ENCODE measurements around the gene TTBK2.

Gene TTBK2

DNA sequence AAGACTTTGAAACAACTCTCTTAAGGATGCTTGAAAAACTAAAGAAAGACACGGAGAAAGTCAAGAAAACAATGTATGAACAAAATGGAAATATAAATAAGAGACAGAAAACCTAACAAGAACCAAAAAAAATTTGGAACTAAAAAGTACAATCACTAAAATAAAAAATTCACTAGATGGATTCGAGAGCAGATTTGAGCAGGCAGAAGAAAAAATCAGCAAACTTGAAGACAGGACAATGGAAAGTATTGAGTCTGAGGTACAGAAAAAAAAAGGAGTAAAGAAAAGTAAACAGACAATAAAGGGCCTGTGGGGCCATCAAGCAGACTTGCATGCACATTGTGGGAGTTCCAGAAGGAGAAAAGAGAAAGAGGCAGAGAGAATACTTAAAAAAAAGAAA, 170.3 kb downstream of the TTBK2 start:
- DNase-seq = no peak

DNA sequence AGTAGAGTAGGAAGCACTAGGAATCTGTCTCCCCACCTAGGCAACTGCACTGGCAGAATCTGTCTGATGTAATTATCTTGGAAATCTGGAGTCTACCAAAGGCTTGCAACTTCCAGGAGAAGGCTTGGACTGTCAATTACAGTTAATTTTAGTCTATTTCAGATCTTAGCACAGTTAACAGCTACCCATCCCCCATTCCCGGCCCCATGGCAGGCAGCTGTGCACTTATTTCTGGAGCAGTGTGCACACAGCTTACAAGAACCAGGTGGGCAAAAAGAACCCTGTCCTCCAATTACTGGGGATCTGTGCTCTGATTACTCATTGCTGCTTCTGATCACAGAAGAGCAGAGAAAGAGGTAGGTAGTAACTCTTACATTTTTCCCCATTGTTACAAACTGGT, 171.3 kb downstream of the TTBK2 start:
- no peak for DNase-seq

GRCh38 chr15:42744195-42744594, 176.4 kb downstream of the TTBK2 start:
- DNase-seq = no peak

DNA sequence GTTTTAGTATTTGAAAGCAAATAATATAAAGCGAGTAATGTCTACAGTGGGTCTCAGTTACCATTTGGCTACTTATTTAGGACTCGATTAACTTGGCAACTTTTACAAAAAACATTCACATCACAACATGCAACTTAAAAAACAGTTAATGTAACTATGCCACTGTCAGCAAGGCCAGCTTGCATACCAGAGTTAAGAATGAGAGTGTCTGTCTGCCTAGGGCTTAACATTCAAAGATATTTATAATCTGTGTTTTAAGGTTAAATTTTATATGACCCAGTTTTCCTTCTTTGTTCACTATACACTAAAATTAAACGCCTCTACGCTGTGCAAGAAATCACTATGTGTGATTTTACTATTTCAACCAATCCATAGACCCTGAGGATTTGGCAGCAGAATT, 178.4 kb downstream of the TTBK2 start:
- DNase-seq = no peak

DNA sequence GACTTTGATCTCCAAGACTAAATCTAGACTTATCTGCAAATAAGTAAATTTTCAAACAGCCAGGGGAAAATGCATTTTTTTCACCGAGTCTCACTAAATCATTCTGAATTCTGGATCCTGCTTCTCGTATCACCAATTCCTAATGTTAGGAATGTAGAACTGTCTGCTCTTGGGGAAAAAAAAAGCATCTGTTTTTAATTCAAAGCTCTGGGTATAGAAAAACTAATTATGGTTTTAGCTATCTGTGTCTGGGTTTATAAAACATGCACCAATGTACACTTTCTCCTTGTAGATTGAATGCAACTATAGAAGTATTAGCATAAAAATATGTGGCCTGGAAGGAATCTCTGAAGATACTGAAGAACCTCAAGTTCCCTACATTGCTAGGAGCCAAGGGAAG, 178.9 kb downstream of the TTBK2 start:
- no peak for DNase-seq

DNA sequence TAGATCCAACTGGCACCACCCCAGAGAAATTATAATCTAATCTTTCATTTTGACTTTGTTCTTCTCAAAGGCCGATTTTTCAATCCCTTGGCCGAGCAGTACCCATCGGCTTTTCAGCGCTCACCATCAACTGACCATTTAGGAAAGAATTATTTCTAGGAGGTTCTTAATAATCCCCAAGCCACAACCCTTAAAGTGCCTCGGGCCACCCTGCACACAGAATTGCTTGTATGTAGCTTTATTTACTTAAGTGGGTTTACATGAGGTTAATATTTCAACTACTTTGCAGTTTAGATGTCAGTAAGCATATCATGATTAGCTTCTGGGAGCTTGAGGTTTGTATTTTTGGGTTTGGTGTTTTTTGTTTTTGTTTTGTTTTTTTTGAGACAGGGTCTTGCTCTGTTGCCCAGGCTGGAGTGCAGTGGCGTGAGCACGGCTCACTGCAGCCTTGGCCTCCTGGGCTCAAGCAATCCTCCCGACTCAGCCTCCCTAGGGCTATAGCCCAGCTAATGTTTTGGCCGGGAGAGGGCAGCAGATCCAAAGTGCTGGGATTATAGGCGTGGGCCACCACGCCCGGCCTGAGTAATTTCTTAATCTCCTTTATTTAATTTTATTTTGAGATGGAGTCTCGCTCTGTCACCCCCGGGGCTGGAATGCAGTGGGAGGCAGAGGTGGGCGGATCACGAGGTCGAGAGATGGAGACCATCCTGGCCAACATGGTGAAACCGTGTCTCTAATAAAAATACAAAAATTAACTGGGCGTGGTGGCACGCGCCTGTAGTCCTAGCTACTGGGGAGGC, 182.8 kb downstream of the TTBK2 start:
- DNase-seq = no peak

DNA sequence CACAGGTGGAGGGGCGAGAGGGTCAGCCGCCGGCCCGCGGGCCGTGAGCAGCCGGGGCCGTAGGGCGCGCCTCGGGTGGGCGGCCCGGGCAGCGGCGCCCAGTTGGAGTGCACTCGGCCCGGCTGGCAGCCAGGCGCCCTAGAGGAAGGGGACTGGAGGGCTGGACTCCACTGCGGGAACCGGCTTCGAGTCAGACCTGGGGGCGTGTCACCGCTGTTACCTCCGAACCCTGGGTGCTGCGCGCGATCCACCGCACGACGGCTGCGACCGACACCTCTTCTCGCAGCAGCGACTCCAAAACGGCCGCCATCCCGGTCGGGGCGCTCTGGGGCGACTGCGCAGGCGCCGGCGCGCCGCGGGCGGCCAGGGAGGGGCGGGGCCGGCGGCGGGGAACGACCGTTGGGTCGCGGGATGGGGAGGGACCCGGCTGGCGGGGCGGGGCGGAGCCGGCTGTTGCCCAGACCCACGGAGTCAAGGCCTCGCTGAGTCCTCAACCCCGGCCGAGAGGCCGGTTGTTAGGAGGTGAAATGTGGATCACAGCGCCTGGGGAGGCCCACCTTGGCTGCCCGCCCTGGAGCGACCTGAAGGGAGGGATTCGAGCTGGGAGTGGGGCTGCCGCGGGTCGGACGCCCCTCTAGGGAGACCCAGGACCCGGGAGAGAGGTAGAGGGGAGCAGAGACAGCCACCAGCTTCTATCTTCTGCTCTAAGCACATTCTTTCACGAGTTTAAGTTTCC, 183.6 kb downstream of the TTBK2 start, which contains the start of gene CDAN1:
TSS of gene CDAN1 (minus strand) at position 336 of the 736 bp plus-strand sequence. CDS start at position 310, 26 bp downstream.
- peak; percentile 94 for DNase-seq

- DNase-seq = peak; percentile 69
These were observed 184.3 kb downstream of the TTBK2 start for GRCh38 chr15:42736178-42736792.

GRCh38 chr15:42735382-42736165, 185.0 kb downstream of the TTBK2 start:
- DNase-seq = no peak

DNA sequence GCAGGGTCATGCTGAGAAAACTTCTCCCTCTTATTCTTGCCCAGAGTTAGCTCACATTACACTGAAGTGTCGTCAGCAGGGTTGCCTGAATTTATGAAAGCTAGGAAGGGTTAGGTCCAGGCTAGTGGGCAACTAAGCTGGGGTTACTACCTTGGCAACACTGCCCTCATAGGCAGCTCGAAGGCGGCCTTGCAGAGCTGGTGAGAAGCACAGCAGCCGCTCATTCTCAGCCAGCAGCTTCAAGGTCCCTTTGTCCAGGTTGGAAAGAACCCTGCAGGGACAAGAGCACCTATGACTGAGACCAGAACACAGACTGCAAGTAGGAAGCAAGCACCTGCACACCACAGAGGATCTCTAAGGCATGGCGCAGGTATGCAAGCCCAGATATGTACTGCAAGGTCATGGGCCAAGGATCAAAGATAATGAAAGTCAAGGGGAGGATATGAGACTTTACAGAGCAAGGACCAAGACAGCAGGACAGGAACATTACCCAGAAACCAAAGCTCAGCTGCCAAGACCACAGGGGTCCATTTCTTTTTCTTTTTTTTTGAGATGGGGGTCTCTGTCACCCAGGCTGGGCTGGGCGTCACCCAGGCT, 186.4 kb downstream of the TTBK2 start:
- no peak for DNase-seq

- no peak for DNase-seq
These were observed 187.6 kb downstream of the TTBK2 start for GRCh38 chr15:42733027-42733426.

- no peak for DNase-seq
These were observed 188.3 kb downstream of the TTBK2 start for GRCh38 chr15:42732095-42732827.

- DNase-seq = no peak
These were observed 189.1 kb downstream of the TTBK2 start for GRCh38 chr15:42731461-42731860.

- DNase-seq = no peak
These were observed 190.0 kb downstream of the TTBK2 start for GRCh38 chr15:42730536-42730935.

DNA sequence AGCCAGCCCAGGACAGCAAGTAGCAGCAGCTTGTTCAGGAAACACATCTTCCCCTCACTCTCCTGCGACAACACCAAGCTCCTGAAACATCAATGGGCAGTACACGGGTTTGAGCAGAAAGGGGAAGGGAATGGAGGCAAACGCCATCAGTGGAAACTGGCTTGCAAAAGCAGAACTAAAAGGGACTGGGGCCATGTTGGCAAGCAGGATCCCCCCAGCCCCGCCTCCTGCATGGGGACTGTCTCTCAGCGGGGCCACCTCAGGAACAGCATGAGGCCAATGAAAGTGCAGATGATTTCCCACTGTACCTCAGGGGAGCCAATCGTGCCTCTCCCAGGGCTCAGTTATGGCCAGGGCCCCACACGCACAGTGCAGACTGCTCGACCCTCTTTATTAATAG, 190.4 kb downstream of the TTBK2 start:
- DNase-seq = no peak

DNA sequence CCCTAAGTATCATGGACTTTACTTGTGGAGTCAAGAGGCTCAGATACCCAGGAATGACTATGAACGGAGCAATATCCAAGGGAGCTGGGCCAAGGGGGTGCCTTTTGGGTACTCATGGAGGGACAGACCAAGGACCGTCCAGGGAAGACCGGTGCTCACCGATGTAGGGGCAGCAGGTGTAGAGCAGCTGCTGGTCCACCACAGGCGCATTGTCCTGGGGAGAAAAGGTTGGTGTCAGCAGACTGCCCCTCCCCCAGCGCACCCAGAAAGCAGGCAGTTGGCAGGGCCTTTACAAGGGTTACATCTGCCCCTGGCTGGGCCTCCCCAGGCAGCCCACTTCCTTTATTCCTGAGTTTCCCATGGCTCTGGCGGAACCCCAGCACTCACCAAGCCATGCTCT, 191.2 kb downstream of the TTBK2 start:
- DNase-seq = no peak

GRCh38 chr15:42728972-42729371, 191.6 kb downstream of the TTBK2 start:
- no peak for DNase-seq

DNA sequence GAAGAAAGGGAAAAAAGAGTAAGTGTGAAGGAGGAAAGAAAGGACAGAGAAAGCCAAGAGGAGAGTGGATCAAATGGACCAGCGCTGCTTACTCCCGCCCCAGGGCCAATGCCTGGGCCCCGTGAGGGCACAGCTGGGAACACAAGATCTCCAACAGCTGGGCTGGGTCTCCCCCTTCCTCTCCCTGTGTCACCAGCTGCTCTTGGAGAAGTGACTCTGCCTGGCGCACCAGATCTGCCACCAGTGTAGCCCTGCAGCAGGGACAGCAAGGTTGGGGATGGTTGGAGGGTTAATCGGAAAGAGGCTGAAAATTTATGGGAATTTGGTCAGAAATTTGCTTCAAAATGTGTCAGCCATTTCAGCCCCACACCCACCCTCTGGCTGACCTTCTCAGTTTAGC, 192.0 kb downstream of the TTBK2 start:
- DNase-seq = no peak

- no peak for DNase-seq
These were observed 192.7 kb downstream of the TTBK2 start for GRCh38 chr15:42727750-42728381.

DNA sequence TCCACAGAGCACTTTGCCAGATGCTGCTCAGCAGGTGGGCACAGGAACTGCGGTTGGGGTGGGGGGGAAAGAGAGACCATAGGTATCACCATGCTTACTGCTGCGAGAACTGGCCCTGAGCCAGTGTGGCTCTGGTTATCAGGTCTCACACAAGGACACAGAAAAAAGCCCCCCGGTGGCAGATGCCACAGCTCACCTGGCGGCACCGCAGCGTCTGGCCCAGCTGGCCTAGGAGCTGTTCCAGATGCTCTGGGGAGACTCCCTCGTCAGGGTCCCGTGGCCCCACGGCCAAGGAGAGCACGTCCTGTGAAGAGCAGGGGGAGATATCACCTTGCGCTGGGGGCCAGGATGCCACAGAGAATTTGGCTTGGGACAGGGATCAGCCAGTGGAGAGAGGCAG, 194.5 kb downstream of the TTBK2 start:
- no peak for DNase-seq

DNA sequence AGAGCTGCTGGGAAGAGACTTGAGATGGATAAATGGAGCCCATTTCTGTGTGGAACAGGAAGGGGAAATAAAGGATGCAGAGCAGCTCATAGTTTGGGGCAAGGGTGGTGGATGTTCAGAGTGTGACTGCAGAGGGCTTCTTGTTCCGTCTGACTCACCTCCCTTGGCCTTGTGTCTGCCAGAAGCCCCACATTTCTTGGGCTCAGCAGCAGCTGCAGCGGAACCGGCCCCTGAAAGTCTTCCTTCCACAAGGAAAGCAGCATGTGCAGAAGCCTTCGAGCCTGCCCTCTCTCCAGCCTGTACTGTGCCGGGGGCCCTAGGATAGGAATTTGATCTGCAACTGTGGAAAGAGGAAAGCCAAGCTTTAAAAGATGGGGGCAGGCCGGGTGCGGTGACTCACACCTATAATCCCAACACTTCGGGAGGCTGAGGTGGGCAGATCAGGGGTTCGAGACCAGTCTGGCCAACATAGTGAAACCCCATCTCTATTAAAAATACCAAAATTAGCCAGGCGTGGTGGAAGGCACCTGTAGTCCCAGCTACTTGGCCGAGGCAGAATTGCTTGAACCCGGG, 195.2 kb downstream of the TTBK2 start:
- no peak for DNase-seq

Measured in left hindlimb (tissue), 1 donor.